RWPE2 (cell line): Measurements from ENCODE around the gene RNH1.

ENCODE experiments used
- ATAC-seq: fragments of 200-7000 bp; cut with Tn5 transposase; 3 replicates; pipeline ENCODE4 v1.9.1; 2021; ENCODE audit warnings: low read depth
- DNase-seq: peaks from one replicate; pipeline ENCODE4 v3.0.0-alpha.2; 2020; ENCODE audit warnings: low spot score
- H3K27ac ChIP-seq: fragments of 450-650 bp; 2 replicates; pipeline ENCODE4 v1.5.1; 2017; ENCODE audit warnings: mild to moderate bottlenecking; ENCODE audit not compliant: poor library complexity, severe bottlenecking
- H3K27me3 ChIP-seq: fragments of 250-450 bp; sonication (Bioruptor Pico); 2 replicates; pipeline ENCODE4 v1.5.1; 2021; ENCODE audit warnings: mild to moderate bottlenecking, moderate library complexity; ENCODE audit not compliant: insufficient read depth, poor library complexity, severe bottlenecking
- H3K36me3 ChIP-seq: fragments of 250-450 bp; sonication (Bioruptor Pico); 2 replicates; pipeline ENCODE4 v1.5.1; 2020; ENCODE audit warnings: low read depth, mild to moderate bottlenecking, moderate library complexity
- H3K4me1 ChIP-seq: fragments of 250-450 bp; sonication (Bioruptor Pico); 2 replicates; pipeline ENCODE4 v1.5.1; 2021; ENCODE audit warnings: mild to moderate bottlenecking, moderate library complexity; ENCODE audit not compliant: insufficient read depth, poor library complexity, severe bottlenecking
- H3K4me3 ChIP-seq: fragments of 250-450 bp; sonication (Bioruptor Pico); 2 replicates; pipeline ENCODE4 v1.5.1; 2021; ENCODE audit warnings: mild to moderate bottlenecking, moderate library complexity; ENCODE audit not compliant: severe bottlenecking
- H3K9me3 ChIP-seq: fragments of 250-450 bp; sonication (Bioruptor Pico); 2 replicates; pipeline ENCODE4 v1.5.1; 2021; ENCODE audit warnings: mild to moderate bottlenecking, moderate library complexity; ENCODE audit not compliant: severe bottlenecking
- CTCF ChIP-seq: fragments of 450-650 bp; IDR thresholded peaks from one replicate; pipeline ENCODE4 v1.5.1; 2017; ENCODE audit warnings: mild to moderate bottlenecking, moderate library complexity; ENCODE audit not compliant: poor library complexity, severe bottlenecking

The RNH1 gene

GRCh38 chr11:550021-550745 is 43.1 kb upstream of the RNH1 start:
- H3K27ac ChIP-seq, result no peak overlapping the region
- ATAC-seq, result no peak
- TF ChIP-seq CTCF, result no peak
- no peak overlapping the region for H3K4me3 ChIP-seq
- DNase-seq, result no peak
- H3K27me3 ChIP-seq, result peaks cover 1% of the 10 kb centered on the region
- no peaks in the 10 kb centered on the region for H3K36me3 ChIP-seq
- H3K9me3 ChIP-seq, result no peaks in the 10 kb centered on the region
- H3K4me1 ChIP-seq, result no peaks in the 10 kb centered on the region

GRCh38 chr11:548700-549603 is 41.9 kb upstream of the RNH1 start:
- DNase-seq (no peak), ATAC-seq (0 out of 3 replicates have a peak, but pooled peaks have one; percentile 16)
- Histone ChIP-seq H3K27me3 (no peaks in the 10 kb centered on the region), H3K27ac (no peak overlapping the region), H3K4me1 (no peaks in the 10 kb centered on the region), H3K9me3 (no peaks in the 10 kb centered on the region), H3K36me3 (no peaks in the 10 kb centered on the region), H3K4me3 (no peak overlapping the region)
- TF ChIP-seq CTCF, result no peak

- no peak overlapping the region for H3K4me3 ChIP-seq
- no peaks in the 10 kb centered on the region for H3K4me1 ChIP-seq
- DNase-seq, result no peak
- ATAC-seq, result no peak
- no peak for TF ChIP-seq CTCF
- H3K27me3 ChIP-seq, result no peaks in the 10 kb centered on the region
- no peaks in the 10 kb centered on the region for H3K9me3 ChIP-seq
- no peaks in the 10 kb centered on the region for H3K36me3 ChIP-seq
- H3K27ac ChIP-seq, result no peak overlapping the region
Measured at GRCh38 chr11:545171-545570, 38.1 kb upstream of the RNH1 start.

- no peak overlapping the region for H3K27ac ChIP-seq
- DNase-seq, result no peak
- H3K36me3 ChIP-seq, result no peaks in the 10 kb centered on the region
- no peaks in the 10 kb centered on the region for H3K27me3 ChIP-seq
- H3K4me3 ChIP-seq, result no peak overlapping the region
- TF ChIP-seq CTCF, result no peak
- H3K4me1 ChIP-seq, result no peaks in the 10 kb centered on the region
- ATAC-seq, result no peak
- H3K9me3 ChIP-seq, result no peaks in the 10 kb centered on the region
Measured at GRCh38 chr11:544817-545166, 37.8 kb upstream of the RNH1 start.
